ENCODE results near the gene ZNF555.
"Not testable (repeated sequence)": the region's sequence is repeated elsewhere in the genome, so short reads cannot be mapped to it uniquely, and the experiment has no call there.

ZNF555 gene

GRCh38 chr19:2807379-2808128 lies 33.7 kb upstream of the ZNF555 start:
- DNase-seq = no peak

GRCh38 chr19:2808129-2808941 lies 32.9 kb upstream of the ZNF555 start:
- DNase-seq = no peak

GRCh38 chr19:2809387-2810140 lies 31.7 kb upstream of the ZNF555 start:
- DNase-seq = no peak

- DNase-seq = no peak
Measured at GRCh38 chr19:2810141-2811091, 30.9 kb upstream of the ZNF555 start.

- DNase-seq = no peak
Measured at GRCh38 chr19:2811221-2811722, 30.0 kb upstream of the ZNF555 start.

- no peak for DNase-seq
Measured at GRCh38 chr19:2811735-2812413, 29.4 kb upstream of the ZNF555 start.

- no peak for DNase-seq
Measured at GRCh38 chr19:2812414-2813234, 28.7 kb upstream of the ZNF555 start.

- no peak for DNase-seq
Measured at GRCh38 chr19:2813235-2814160, 27.8 kb upstream of the ZNF555 start.

- DNase-seq = no peak
Measured at GRCh38 chr19:2814426-2814825, 26.8 kb upstream of the ZNF555 start.

GRCh38 chr19:2815191-2815614 lies 26.1 kb upstream of the ZNF555 start:
- no peak for DNase-seq

GRCh38 chr19:2815923-2816322 lies 25.4 kb upstream of the ZNF555 start:
- no peak for DNase-seq

- DNase-seq = no peak
Measured at GRCh38 chr19:2816641-2817040, 24.6 kb upstream of the ZNF555 start.

- DNase-seq = not testable (repeated sequence)
Measured at GRCh38 chr19:2817237-2817829, 23.9 kb upstream of the ZNF555 start.

GRCh38 chr19:2819540-2820111 lies 21.6 kb upstream of the ZNF555 start, which contains the start of gene ZNF554:
TSS of gene ZNF554 (plus strand) at chr19:2819868. CDS start at chr19:2820072, 204 bp downstream.
- DNase-seq = peak; percentile 83 to 94

- DNase-seq = no peak
Measured at GRCh38 chr19:2820112-2820702, 21.1 kb upstream of the ZNF555 start.

- DNase-seq = no peak
Measured at GRCh38 chr19:2822846-2823245, 18.4 kb upstream of the ZNF555 start.

GRCh38 chr19:2823646-2824045 lies 17.6 kb upstream of the ZNF555 start:
- no peak for DNase-seq

- DNase-seq = no peak
Measured at GRCh38 chr19:2824129-2824528, 17.1 kb upstream of the ZNF555 start.
